G401.6 (cell line): ENCODE data around the gene FCAR.
"Not testable (repeated sequence)": the region's sequence is repeated elsewhere in the genome, so short reads cannot be mapped to it uniquely, and the experiment has no call there.

Experiments
- FAIRE-seq: peaks from 2 replicates; lab custom pipeline; 2012; peaks lifted over from hg19 to GRCh38; lab: Jason Lieb, UNC

FCAR gene

GRCh38 chr19:54873990-54874389 is at the start of gene FCAR:
FCAR (plus strand) TSS chr19:54874235; CDS start chr19:54874290, 55 bp downstream.
- FAIRE-seq, result no peak

DNA sequence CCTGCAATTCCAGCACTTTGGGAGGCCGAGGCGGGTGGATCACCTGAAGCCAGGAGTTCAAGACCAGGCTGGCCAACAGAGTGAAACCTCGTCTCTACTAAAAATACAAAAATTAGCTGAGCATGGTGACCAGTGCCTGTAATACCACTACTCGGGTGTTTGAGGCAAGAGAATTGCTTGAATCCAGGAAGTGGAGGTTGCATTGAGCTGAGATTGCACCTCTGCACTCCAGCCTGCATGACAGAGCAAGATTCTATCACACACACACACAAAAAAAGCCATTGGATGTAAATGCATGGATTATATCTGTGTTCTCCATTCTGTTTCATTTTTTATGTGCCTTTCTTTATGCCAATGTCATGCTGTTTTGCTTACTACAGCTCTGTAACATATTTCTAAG is 49.6 kb upstream of the FCAR start:
- FAIRE-seq, result not testable (repeated sequence)

DNA sequence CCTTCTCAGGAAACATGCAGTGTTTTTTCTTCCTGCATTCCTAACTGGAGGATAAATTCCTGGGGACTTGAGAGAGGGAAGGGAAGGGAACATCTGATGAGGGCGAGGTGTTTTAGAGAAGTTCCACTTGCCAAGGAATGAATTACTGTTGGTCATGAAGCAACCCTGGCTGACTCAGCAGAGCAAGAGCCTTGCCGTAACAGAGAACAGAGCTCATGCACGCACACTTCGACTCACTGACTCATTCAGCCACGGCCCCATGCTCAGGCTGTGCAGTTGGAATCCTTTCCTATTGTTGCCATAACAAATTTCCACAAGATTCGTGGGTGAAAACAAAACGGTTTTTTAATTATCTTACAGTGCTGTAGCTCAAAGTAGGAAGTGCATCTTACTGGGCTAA is 48.7 kb upstream of the FCAR start:
- FAIRE-seq, result not testable (repeated sequence)

- not testable (repeated sequence) for FAIRE-seq
Measured at GRCh38 chr19:54828064-54828463, 46.0 kb upstream of the FCAR start.

GRCh38 chr19:54832496-54832895 is 41.5 kb upstream of the FCAR start, which contains the start of gene KIR2DS4:
KIR2DS4 (plus strand) TSS chr19:54832676.
- FAIRE-seq, result not testable (repeated sequence)

DNA sequence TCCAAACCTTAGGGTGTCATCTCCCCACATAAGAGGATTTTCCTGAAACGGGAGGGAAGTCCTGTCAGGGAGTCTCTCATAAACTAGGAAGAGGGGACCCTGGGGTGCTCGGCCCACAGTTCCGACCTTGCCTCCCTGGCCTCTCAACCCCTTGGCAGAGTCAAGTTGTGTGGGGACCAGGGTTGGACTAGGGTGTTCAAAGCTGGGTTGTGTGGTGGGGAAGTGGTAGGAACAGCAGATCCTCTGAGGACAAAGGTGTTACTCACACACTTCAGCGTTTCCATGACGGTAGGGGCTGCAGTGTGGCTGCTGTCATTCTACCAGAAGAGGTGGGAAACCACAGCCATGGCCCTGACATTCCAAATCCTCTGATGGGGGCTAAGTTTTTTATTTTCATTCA is 38.9 kb upstream of the FCAR start:
- FAIRE-seq, result not testable (repeated sequence)

DNA sequence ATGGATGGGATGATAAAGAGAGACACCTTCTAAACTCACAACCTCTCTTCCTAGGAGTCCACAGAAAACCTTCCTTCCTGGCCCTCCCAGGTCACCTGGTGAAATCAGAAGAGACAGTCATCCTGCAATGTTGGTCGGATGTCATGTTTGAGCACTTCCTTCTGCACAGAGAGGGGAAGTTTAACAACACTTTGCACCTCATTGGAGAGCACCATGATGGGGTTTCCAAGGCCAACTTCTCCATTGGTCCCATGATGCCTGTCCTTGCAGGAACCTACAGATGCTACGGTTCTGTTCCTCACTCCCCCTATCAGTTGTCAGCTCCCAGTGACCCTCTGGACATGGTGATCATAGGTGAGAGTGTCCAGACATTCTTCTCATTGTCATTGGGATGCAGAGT is 36.5 kb upstream of the FCAR start:
- FAIRE-seq, result not testable (repeated sequence)

GRCh38 chr19:54843171-54843570 is 30.9 kb upstream of the FCAR start:
- FAIRE-seq, result not testable (repeated sequence)

DNA sequence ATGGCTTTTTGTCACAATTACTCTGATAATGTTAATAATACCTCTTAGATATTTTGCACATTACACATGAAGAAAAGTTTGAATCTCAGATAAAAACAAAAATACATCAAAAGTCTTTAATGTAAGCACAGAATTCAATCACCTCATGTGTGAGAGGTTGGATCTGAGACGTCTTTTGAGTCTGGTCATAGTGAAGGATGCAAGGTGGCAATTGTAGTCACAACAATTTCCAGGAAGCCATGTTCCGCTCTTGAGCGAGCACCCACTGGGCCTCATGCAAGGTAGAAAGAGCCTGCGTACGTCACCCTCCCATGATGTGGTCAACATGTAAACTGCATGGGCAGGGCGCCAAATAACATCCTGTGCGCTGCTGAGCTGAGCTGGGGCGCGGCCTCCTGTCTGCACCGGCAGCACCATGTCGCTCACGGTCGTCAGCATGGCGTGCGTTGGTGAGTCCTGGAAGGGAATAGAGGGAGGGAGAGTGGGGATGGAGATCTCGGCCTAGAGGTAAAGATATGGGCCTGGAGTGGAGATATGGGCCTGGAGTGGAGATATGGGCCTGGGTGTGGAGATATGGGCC is 23.9 kb upstream of the FCAR start, which contains the start of gene KIR3DL2:
TSS of gene KIR3DL2 (plus strand) at position 383 of the 580 bp plus-strand sequence. CDS start at position 416, 33 bp downstream.
- not testable (repeated sequence) for FAIRE-seq

- FAIRE-seq, result no peak
Measured at GRCh38 chr19:54850930-54851329, 23.1 kb upstream of the FCAR start.

GRCh38 chr19:54851353-54851752 is 22.7 kb upstream of the FCAR start:
- FAIRE-seq, result no peak

GRCh38 chr19:54855241-54855640 is 18.8 kb upstream of the FCAR start:
- FAIRE-seq, result not testable (repeated sequence)

DNA sequence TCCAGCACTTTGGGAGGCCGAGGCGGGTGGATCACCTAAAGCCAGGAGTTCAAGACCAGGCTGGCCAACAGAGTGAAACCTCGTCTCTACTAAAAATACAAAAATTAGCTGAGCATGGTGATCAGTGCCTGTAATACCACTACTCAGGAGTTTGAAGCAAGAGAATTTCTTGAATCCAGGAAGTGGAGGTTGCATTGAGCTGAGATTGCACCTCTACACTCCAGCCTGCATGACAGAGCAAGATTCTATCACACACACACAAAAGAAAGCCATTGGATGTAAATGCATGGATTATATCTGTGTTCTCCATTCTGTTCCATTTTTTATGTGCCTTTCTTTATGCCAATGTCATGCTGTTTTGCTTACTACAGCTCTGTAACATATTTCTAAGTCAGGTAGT is 15.6 kb upstream of the FCAR start:
- not testable (repeated sequence) for FAIRE-seq

- FAIRE-seq, result not testable (repeated sequence)
Measured at GRCh38 chr19:54859421-54859820, 14.6 kb upstream of the FCAR start.

- not testable (repeated sequence) for FAIRE-seq
Measured at GRCh38 chr19:54863459-54863858, 10.6 kb upstream of the FCAR start.

GRCh38 chr19:54871696-54872095 is 2.3 kb upstream of the FCAR start:
- no peak for FAIRE-seq

GRCh38 chr19:54875506-54875905 is 1.5 kb downstream of the FCAR start:
- FAIRE-seq, result no peak

- no peak for FAIRE-seq
Measured at GRCh38 chr19:54877471-54877870, 3.4 kb downstream of the FCAR start.

DNA sequence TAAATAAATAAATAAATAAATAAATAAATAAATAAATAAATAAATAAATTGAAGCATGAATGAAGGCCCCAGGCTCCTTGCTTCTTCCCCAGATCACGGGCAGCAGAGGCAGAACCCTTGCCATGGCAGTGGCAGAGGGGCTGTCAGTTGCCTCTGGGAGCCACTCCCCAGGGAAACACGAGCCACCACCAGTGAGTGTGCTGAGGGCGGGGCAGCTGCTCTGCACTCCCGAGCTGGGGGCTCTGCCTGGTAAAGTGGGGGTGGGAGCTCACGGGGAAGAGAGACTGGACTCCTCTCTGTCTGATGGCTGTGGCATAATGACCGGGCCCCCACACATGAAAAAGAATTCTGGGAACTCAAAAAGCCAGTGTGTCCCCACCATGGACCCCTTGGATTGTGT is 7.8 kb downstream of the FCAR start:
- no peak for FAIRE-seq

DNA sequence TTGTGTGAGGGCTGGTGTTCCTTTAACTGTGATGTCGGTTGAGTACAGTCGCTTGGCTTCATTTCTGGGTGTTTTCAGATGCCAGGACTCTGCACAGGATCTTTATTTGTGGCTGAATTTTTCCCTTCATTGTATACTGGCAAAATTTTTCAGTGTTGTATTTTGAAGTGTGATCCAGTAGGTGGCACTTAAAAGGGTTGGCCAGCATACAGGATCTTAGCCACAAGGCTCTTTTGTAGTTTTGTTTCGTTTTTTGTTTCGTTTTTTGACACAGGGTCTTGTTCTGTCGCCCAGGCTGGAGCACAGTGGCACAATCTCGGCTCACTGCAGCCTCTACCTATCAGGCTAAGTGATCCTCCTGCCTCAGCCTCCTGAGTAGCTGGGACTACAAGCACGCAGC is 8.7 kb downstream of the FCAR start:
- FAIRE-seq, result no peak

GRCh38 chr19:54883228-54883627 is 9.2 kb downstream of the FCAR start:
- FAIRE-seq, result no peak

GRCh38 chr19:54888239-54888638 is 14.2 kb downstream of the FCAR start:
- FAIRE-seq, result no peak

DNA sequence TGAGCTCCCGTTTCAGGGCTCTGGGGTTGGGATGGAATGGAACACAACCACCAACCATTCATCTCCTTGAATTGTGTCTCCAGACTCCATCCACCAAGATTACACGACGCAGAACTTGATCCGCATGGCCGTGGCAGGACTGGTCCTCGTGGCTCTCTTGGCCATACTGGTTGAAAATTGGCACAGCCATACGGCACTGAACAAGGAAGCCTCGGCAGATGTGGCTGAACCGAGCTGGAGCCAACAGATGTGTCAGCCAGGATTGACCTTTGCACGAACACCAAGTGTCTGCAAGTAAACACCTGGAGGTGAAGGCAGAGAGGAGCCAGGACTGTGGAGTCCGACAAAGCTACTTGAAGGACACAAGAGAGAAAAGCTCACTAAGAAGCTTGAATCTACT is 15.5 kb downstream of the FCAR start:
- FAIRE-seq, result no peak

- no peak for FAIRE-seq
Measured at GRCh38 chr19:54893406-54893805, 19.4 kb downstream of the FCAR start.
